Fibroblast of skin of left biceps (primary cell): Measurements from ENCODE around the gene SMIM26.
"Not testable (repeated sequence)": the region's sequence is repeated elsewhere in the genome, so short reads cannot be mapped to it uniquely, and the experiment has no call there.

Source experiments
- DNase-seq, 2 experiments: peaks; one replicate each; pipeline ENCODE4 v3.0.0-alpha.2; 2013; ENCODE audit warnings: low read depth in 2 of 2

The SMIM26 gene, protein sequence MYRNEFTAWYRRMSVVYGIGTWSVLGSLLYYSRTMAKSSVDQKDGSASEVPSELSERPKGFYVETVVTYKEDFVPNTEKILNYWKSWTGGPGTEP

DNA sequence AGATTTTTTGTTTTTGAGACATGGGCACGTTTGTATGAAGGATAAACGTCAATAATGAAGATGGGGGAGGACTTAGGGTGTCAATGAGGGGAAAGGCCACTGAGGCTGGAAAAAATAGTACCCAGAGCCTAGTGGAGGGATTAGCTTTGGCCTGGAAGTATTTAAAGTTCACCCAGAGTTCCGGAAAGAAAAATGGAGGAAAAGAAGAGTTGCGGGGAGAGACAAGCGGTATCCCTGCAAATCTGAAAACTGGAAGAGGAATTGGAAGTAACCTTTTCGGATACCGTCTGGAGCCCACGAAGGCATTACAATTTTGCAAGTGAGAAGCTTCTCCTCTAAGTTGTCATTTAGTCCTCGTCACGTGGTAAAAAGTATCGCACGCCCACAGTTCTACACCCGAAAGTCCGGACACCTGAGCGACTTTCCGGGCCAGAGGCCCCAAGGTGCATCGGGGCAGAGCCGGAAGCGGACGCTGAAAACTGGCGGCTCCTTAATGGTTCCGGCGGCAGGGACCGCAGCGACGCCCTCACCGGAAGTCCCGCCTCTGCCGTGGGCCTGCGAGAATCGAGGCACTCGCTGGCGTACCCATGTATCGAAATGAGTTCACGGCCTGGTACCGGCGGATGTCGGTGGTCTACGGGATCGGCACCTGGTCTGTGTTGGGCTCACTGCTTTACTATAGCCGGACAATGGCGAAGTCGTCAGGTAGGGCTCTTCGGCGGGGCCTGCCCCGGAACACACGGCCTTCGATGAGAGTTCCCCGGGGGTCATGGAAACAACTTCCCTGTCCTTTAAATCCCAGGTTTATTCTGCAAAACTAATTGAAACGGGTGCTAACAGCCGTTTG, at the start of gene SMIM26:
Gene SMIM26, plus strand, starts transcription at position 541 of the 847 bp plus-strand sequence. Its CDS starts 47 bp downstream, at position 588.
- peak; percentile 51 to 58 for DNase-seq

DNA sequence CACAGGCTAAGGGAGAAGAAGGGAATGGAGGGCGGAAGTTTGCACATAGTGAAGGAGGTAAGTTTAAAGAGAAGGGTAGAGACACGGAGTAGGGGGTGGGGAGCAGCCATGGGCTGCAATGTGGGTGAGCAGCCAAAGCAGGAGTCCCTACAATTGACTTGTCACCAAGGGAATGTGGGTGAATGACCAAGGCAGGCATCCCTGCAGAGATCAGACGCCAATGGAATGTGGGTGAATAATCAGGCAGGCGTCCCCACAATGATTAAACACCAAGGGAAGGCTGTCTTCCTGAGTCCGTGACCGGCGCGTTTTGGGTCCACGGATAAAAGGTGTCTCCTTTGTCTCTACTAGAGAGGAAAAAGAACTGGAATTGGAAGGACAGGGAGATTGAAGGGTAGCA, 45.2 kb upstream of the SMIM26 start:
- not testable (repeated sequence) for DNase-seq

DNA sequence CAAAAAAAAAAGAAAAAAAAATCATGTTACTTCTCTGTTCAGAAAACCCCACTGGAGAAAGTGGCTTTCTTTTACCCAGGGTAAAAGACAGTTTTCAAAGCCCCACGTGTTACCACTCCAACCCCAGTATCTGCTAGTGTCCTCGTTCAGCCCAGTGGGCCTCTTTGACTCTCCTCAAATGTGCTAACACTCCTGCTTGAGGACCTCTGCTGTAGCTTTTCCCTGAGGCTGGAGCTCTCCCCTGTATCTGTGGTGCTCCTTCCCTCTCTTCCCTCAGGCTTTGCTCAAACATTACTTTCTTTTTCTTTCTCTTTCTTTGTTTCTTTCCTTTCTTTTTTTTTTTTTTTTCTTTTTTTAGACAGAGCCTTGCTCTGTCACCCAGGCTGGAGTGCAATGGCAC, 44.2 kb upstream of the SMIM26 start:
- DNase-seq: no peak

DNA sequence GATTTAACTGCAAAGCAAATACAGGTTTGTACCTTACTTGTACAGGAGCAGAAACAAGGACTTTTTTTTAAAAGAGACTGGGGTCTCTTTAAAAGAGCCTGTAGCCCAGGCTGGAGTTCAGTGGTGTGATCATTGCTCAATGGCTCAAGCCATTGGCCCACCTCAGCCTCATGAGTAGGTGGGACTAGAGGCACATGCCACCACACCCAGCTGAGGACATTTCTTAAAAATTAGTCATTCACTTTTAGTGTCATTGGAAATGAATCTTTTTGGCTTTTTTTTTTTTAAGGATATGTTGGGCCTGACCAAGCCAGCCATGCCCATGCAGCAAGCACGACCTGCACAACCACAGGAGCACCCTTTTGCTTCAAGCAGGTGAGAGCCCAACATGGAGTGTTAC, 42.6 kb upstream of the SMIM26 start:
- no peak for DNase-seq

DNA sequence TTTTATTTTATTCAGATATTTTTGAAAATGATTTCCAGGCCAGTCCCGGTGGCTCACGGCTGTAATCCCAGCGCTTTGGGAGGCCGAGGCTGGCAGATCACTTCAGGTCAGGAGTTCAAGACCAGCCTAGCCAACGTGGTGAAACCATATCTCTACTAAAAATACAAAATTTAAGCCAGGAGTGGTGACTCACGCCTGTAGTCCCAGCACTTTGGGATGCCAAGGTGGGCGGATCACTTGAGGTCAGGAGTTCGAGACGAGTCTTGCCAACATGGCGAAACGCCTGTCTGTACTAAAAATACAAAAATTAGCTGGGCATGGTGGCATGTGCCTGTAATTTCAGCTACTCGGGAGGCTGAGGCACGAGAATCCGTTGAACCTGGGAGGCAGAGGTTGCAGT, 40.5 kb upstream of the SMIM26 start:
- not testable (repeated sequence) for DNase-seq

DNA sequence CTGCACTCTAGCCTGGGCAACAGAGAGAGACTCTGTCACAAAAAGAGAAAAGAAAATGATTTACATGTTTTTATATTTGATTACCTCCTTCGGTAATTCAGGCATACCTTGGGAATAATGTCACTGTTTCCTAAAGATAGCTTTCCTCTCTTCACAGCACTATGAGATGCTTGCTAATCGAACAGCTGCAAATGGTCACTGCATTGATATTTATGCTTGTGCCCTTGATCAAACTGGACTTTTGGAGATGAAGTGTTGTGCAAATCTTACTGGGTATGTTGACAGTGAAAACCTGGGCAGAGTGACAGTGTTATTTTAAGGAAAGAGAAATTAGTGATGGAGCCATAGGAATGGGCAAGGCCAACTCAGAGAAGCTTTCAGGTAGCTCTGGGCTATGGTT, 39.9 kb upstream of the SMIM26 start:
- DNase-seq: no peak

DNA sequence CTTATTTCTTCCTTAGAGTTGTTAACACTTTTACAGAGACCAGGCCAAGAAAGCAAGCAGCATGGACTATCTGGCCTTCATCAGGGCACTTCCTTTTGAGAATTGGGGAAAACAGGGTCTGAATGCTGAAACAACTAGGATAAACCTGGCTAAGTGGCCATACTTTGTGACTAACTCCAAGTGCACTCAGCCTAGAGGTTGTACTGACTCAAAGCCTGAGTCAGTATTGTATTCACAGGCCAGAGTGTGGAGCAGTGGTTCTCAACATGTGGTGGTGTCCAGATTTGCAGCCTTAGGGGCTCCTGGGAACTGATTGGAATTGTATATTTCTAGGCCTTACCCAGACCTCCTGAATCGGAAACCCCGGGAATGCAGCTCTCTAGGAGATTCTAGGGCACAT, 39.4 kb upstream of the SMIM26 start:
- DNase-seq: no peak

DNA sequence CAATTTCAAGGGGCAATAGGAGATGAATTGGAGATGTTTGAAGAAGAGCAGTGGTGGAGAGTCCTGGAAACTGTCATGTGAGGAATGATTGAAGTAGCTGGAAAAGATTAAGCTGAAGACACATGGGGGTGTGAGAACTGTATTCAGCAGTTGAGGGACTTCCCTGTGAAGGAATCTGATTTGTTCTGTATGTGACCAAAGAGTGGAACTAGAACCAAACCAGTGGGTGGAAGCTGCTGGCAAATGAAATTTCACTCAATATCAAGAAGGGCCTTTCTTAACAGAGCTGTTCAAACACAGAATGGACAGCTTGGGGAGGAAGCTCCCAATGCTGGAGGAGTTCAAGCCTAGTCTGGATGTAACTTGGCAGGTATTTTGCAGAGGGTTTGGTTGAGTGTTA, 38.2 kb upstream of the SMIM26 start:
- no peak for DNase-seq

DNA sequence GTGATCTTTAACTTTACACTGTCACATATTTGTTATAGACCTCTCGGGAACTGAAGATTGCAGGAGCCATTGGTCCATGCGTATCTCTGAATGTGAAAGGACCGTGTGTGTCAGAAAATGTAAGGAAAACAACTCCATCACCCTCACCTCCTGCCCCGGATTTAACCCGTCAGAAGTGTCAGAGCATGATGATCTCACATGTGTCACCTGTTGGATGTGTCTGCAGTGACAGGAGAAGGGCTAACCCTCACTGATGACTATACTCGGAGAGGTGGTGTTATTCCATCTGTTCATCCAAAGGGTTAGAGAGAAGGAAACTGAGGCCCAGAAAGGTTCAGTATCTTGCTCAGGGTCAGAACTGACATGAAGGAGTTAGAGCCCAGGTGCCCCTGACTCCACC, 34.6 kb upstream of the SMIM26 start:
- DNase-seq: no peak

DNA sequence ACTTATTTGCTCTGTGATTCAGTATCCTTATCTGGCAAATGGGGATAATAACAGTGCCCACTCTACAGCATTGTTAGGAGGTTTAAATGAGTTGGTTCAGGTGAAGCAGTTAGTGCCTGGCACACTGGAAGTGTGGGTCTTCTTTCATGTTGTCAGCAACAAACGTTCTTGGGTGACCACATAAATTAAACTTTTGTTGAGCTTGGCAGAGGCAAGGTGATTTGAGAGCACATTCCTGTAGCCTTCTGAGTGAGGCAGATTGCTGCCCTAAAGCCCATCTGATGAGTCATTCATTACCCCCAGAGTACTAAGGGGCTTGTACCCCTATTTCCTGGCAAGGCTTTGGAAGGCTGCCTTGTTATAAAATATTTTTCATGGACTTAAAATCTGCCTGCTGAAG, 33.7 kb upstream of the SMIM26 start:
- DNase-seq: no peak

DNA sequence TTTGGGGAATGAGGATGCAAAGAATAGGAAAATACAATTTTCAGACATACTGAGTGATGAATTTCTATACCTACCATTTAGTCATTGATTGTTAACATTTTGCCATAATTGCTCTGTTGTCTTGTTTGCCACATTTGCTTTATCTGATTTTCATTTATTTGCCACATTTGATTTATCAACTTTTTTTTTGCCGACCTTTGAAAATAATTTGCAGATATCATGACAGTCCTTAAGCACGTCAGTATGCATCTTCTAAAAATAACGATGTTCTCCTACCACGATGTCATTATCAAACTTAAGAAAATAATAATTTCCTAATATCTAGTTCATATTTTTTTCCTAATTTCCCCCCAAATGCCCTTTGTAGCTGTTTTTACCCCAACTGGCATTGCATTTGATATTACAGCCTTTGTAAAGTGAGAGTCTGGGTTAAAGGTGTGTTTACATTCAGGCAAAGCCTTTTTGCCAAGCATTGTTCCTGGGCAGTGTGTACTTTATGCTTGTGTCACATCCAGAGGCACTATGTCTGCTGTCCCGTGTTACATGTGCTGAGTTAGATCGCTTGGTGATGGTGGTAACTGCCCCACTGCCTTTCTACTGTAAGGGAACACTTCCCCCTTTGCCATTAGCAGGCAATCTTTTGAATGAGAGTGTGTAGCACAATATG, 33.1 kb upstream of the SMIM26 start:
- no peak for DNase-seq

DNA sequence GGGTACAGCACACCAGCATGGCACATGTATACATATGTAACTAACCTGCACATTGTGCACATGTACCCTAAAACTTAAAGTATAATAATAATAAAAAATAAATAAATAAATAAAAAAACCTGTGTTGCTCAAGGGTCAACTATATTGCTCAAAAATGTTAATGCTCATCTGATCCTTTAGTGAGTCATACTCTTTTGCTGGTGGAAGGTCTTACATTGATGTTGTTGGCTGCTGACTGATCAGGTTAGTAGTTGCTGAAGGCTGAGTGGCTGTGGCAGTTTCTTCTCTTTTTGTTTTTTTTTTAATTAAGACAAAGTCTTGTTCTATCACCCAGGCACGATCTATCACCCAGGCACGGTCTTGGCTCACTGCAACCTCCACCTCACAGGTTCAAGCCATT, 29.6 kb upstream of the SMIM26 start:
- no peak for DNase-seq

DNA sequence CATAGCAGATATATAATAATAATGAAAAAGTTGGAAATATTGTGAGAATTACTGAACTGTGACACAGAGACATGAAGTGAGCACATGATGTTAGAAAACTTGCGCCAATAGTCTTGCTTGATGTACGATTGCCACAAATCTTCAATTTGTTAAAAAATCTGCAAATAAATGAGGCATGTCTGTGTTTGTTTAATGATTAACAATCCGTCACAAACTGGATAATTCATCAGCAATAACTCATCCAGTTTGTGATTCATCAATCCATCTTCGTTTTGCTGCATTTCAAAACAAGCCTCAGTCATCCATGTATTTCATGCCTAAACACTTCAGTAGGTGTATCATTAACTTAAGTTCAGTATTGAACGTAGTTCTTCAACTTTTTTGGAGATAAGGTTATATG, 25.5 kb upstream of the SMIM26 start:
- no peak for DNase-seq

DNA sequence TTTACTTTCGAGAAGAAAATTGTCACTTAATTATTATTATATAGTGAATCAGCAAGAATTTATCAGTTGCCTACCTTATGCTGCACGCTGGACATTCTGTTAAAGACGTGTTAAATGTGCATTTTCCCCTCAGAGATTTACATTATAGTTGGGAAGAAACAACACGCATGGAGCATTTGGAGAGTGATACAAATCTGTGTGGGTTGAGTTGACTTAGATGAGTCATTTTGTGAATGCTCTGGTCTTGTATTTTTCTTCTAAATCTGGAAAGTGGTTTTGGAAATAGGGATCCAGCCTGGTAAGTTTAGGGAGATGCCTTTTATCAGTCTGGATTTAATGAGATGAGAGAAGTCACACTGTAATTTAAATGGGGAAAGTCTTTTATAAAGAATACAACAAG, 24.0 kb upstream of the SMIM26 start:
- DNase-seq: no peak

DNA sequence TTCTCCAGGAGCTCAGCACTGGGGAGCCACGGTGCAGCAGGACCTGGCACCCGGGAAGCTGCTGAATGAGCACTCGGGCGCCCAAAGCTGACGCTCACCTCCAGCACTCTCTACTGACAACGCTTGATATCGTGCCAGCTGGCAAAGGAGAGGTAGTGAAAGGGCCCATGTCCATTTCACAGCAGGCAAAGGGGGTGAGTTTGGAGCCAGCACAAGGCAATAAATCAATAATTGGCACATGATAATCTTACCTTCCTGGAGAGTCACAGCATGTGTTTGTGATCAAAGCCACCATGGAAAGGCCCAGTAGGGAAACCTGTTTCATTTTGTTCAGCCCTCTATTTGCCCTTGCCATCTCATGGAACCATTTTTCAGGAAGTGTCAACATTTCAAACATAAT, 23.3 kb upstream of the SMIM26 start:
- DNase-seq: no peak

DNA sequence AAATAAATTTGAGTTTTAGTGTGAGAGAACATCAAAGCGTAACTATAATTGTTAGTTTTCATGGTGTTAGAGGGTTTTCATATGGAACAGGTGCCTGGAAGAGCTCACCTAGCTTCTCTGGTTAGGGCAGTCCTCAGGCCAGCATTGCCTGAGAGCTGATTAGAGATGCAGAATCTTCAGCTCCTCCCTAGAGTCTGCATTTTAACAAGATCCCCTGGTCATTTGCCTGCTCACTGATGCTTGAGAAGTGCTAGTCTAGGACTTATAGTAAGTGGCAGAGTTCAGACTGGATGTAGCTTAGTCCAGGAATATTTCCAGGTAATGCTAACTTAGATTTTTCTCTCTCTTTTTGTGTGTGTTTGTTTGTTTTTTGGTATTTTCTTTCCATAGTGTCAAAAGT, 21.7 kb upstream of the SMIM26 start:
- DNase-seq: no peak

DNA sequence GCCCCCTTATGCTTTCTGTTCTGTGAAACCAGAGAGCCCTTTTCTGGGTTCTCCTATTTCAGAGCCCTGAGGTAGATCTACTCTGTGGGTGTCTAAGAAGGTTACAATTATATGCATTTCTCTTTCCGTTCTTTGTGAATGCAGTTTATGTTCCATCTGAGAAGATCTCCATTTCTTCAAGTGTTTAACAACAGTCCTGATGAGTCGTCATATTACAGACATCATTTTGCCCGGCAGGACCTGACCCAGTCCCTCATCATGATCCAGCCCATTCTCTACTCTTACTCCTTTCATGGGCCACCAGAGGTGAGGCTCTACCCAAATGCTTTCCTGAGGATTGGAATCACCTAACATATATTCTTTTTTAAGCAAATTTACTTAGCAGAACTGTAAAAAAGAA, 18.8 kb upstream of the SMIM26 start:
- DNase-seq: no peak

DNA sequence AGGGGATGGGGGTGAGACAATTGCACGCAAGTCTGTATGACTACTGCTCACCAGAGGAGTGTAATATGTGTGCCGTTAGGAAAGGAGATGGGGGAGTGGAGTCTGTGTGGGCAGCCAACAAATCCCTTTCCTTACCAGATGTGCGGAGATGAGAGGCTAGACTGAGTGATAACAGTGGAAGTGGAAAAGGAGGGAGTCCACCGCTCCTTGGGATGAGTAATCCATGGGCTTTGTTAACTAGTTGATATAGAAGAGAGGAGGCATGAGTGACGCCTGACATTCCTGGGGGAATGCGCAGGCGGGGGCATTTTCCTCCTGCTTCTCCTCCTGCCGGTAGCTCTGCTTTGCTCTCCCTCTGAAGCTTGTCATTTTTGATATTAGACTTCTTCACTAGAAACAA, 13.5 kb upstream of the SMIM26 start:
- DNase-seq: no peak

DNA sequence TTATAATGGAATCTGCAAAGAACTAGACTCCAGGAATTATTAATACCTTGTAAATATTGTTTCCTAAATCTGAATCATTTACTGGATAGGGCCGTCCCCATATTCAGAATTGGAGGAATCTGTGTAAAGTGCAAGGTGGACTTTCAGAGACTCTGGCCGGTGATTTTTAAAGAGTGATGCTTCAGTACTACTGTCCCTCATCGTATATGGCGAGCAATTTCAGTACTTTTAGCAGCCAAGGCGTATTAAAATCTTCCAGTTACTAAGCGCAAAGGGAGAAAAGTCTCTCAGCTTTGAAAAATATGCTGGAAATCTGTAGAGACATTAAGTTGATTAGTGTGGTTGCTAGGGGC, 483 bp downstream of the SMIM26 start:
- DNase-seq: no peak

DNA sequence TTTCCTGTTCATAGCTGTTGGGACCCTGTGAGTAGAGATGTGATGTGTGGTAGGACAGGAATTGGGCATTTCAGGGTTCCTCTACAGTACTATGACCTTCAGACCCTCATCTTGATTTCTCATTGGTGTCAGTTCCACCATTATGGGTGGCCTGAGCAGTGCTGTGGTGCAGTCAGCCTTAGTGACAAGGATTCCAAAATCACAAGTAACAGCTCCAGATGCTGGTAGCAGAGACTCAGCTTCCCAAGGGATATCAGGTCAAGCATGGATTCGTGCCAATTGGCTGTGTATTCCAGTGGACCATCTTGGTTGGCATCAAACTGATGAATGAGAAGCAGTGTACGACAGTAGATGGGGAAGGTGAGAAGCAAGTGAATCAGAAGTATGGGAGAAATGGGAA, 3.8 kb downstream of the SMIM26 start:
- DNase-seq: no peak

DNA sequence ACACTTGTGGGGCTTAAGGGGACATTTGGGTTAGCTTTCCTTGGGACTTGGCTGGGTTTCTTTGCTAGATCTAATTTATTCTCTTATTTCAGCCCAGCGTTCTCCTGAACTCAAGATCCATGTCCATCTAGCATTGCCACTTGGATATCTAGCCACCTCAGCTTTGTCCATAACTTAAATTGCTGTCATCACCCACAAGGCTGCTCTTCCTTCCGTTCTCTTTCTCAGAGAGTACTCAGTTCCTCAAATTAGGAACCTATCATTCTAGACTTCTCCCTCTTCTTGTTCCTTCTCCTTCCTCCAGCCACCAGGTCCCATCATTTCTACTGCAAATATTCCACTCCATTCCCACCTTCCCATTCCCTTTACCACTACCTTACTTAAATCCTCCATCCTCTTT, 4.3 kb downstream of the SMIM26 start:
- DNase-seq: no peak

DNA sequence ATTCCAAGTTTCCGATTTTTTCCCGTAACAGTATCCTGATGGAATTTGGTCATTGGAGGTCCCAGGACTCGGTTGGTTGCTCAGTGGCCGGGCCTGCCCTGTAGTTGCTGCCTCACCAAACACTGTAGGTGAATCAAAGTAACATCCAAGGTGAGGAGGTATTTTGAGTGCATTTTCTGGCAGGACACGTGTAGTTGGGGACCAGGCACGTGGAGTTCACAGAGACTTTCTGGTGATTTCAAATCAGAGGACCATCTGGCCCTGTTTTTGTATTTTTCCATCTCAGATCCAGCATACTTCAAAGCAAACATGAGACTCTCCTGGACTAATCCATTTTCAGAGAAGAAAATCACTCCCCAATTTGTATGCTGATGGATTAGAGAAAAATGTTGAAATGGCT, 10.7 kb downstream of the SMIM26 start:
- DNase-seq: no peak

DNA sequence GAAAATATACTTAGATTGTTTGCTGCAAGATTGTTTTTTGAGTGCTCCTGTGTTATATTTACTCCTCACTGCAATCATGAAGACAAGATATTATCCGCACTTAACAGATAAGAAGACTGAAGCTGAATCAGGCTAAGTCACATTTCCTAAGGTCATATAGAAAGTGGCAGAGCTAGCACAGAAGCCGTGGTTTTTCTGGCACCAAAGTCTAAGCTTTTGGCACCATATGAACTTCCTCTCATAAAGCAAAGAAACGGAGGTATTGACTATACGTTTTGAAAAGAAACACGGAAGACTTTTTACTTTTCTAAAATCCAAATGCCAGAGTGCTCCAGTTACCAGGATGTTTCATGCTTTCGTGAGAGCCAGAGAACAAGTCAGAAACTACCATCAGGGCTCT, 11.3 kb downstream of the SMIM26 start:
- DNase-seq: no peak
